H1 (cell line): ENCODE results near the gene TCF4. TPM values are rescaled to one million over a fixed set of nuclear protein-coding genes. Genes with fewer than 3 reads are reported as not detected.

ENCODE experiments used
- BACH1 ChIP-seq: IDR thresholded peaks from 2 replicates; pipeline ENCODE4 v1.6.1; 2012; ENCODE audit warnings: low read length, improper control_type of control experiment
- CEBPB ChIP-seq: IDR thresholded peaks from 2 replicates; pipeline ENCODE4 v1.6.1; 2012; ENCODE audit warnings: low read depth, low read length
- EGR1 ChIP-seq: IDR thresholded peaks from 2 replicates; pipeline ENCODE4 v1.6.1; 2011; ENCODE audit warnings: low read depth, low read length, borderline replicate concordance
- EZH2 ChIP-seq: fragments of 200-600 bp; sonication (generic); IDR thresholded peaks from 2 replicates; pipeline ENCODE4 v1.7.1; 2012; ENCODE audit warnings: low read depth, mild to moderate bottlenecking, moderate library complexity, low read length, inconsistent platforms; ENCODE audit not compliant: severe bottlenecking
- KDM1A ChIP-seq: fragments of 200-600, 300-600 bp; sonication (generic); IDR thresholded peaks from 2 replicates; pipeline ENCODE4 v1.7.1; 2016; ENCODE audit warnings: mild to moderate bottlenecking, low read length, borderline replicate concordance
- KDM4A ChIP-seq: IDR thresholded peaks from one replicate; pipeline ENCODE4 v1.7.1; 2012; ENCODE audit warnings: low read depth, mild to moderate bottlenecking, moderate library complexity, low read length, inconsistent platforms; ENCODE audit not compliant: severe bottlenecking
- NRF1 ChIP-seq: IDR thresholded peaks from 2 replicates; pipeline ENCODE4 v1.6.1; 2011; ENCODE audit warnings: mild to moderate bottlenecking, low read depth, low read length, improper control_type of control experiment
- RNF2 ChIP-seq: fragments of 200-900, 300-1000 bp; sonication (generic); IDR thresholded peaks from 2 replicates; pipeline ENCODE4 v1.7.1; 2016; ENCODE audit warnings: borderline replicate concordance, low read depth, mild to moderate bottlenecking, antibody characterized with exemption, low read length; ENCODE audit not compliant: poor library complexity, severe bottlenecking; ENCODE audit errors: missing control alignments
- RXRA ChIP-seq: IDR thresholded peaks from 2 replicates; pipeline ENCODE4 v1.6.1; 2011; ENCODE audit warnings: low read depth, mild to moderate bottlenecking, low read length, moderate library complexity; ENCODE audit not compliant: insufficient read depth
- SIN3A ChIP-seq, 2 experiments: IDR thresholded peaks in 1 of 2; conservative IDR thresholded peaks in 1 of 2; 2 replicates each; pipeline ENCODE4 v1.6.1; 2011 to 2012; ENCODE audit warnings: low read length in 2 of 2, improper control_type of control experiment in 1 of 2, low read depth in 1 of 2, mild to moderate bottlenecking in 1 of 2
- polyA plus RNA-seq, 7 experiments: library from polyadenylated mRNA; depleted of rRNA in 3 of 7; stranded (reverse) in 5 of 7; unstranded in 2 of 7; fragments of >200 nt in 5 of 7; fragments of 200-250 nt in 2 of 7; gene quantifications; 1 replicate in 5 of 7; 2 replicates in 1 of 7; 4 replicates in 1 of 7; pipeline versions ENCODE4 v1.2.1 to v1.2.3, GENCODE V29; 2011 to 2013; ENCODE audit warnings: missing spikeins in 2 of 7, mixed read lengths in 2 of 7
- total RNA-seq: library from RNA; stranded (reverse); fragmentation: NEBNext Ultra II Directional; extraction: Animal tissue kit (Norgen Biotek cat#: 25700); gene quantifications from 2 replicates; pipeline ENCODE4 v1.2.1, GENCODE V29; 2021

Gene TCF4
- total and polyA plus RNA-seq, 2 of the 8 experiments (the other 6 are each of a cell fraction or from before 2014, with no cell fraction given) = 59.3 to 118 TPM

- no peak for TF ChIP-seq EGR1
- no peak for TF ChIP-seq NRF1
- TF ChIP-seq SIN3A (conservative IDR thresholded peaks at IDR 0.05 in 1 of 2, IDR thresholded peaks at IDR 0.05 in 1 of 2; ENCODE audit: low read depth in 1 of 2, low read length in 2 of 2) = no peak
- TF ChIP-seq BACH1 = no peak
- no peak for TF ChIP-seq RXRA
- TF ChIP-seq KDM1A = no peak
- TF ChIP-seq CEBPB = no peak
- no peak for TF ChIP-seq RNF2
- no peak for TF ChIP-seq KDM4A
- TF ChIP-seq EZH2 = no peak
Observed at GRCh38 chr18:55515941-55516710, 71.9 kb downstream of the TCF4 start (continued).
